HG03196 (cell line): Measurements from ENCODE around the gene DNMT3L.
"Not testable (repeated sequence)": the region's sequence is repeated elsewhere in the genome, so short reads cannot be mapped to it uniquely, and the experiment has no call there.

ENCODE experiments used
- ATAC-seq: cut with Tn5 transposase; IDR thresholded peaks from one replicate; pipeline ENCODE4 v1.9.1; 2021; ENCODE audit not compliant: unreplicated experiment

Gene DNMT3L

GRCh38 chr21:44295163-44295573 is 33.5 kb upstream of the DNMT3L start:
- no peak for ATAC-seq

DNA sequence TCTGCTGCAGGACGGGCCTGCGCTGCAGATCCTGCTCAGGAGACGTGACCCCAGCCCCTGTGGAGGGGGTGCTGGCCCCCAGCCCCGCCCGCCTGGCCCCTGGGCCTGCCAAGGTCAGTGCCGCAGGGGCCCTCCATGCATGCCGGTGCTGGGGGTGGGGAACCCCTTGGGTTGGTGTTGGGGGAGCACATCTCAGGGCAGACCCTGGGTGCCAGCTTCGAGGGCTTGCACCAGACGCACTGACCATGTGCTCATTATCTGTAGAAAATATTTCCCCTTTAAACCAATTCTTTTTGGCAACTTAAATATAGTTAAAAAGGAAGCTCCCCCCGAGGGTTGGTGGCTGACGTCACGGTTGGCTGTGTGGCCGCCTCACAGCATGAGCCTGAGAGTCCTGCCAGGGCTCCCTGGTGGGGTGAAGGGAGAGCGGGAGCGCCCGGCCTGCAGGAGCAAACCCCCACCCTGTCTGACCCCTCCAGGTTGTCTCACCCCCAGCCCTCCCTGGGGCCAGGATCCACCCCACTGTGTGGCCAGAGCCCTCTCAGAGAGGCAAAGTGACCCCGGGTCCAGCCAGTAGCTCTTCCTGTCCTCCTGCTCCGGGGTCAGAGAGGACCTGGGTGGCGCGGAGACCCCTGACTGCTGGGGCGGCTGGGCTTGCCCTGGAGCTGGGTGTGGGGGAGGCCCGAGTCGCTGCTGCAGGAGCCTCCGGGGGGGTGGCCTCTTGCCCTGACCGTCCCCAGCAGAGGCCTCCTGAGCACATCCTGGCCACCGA is 32.9 kb upstream of the DNMT3L start:
- ATAC-seq = no peak

- ATAC-seq = no peak
Measured at GRCh38 chr21:44293551-44294231, 32.0 kb upstream of the DNMT3L start.

- ATAC-seq = no peak
Measured at GRCh38 chr21:44292812-44293195, 31.1 kb upstream of the DNMT3L start.

- no peak for ATAC-seq
Measured at GRCh38 chr21:44291936-44292811, 30.5 kb upstream of the DNMT3L start.

- no peak for ATAC-seq
Measured at GRCh38 chr21:44291078-44291935, 29.6 kb upstream of the DNMT3L start.

DNA sequence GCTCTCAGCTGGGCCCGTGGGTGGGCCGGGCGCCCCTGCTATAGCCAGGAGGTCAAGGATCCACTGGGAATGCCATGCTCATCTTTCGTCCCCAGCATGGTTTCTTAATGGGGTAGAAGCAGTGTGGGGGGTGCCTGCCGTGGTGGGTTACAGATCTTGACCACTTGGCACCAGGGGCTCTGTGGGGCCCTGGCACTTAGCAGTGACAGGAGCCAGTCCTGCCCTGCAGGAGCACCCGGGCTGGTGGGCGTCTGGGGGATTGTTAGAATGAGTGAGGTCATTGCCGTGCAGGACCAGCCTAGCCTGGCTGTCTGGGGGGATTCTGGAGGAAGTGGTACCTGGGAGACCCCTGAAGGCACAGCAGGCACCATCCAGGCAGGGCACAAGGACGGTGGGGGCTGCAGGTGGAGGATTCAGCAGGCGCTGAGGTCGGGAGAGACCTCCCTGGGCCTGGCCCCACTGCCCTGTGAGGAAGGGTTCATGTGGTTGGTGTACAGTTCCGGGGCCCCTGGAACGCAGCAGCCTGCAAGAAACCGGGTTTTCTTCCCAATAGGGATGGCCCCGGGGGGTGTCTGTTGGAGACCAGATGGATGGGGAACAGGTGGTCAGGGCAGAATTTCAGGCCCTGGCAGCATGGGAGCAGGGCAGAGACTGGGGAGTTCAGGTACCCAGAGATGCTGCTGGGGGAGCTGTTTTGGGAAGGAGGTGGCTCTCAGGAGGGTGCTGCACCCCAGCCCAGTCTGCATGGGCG is 28.8 kb upstream of the DNMT3L start:
- no peak for ATAC-seq

GRCh38 chr21:44289381-44290010 is 27.8 kb upstream of the DNMT3L start:
- ATAC-seq = no peak

GRCh38 chr21:44288251-44289110 is 26.8 kb upstream of the DNMT3L start:
- no peak for ATAC-seq

DNA sequence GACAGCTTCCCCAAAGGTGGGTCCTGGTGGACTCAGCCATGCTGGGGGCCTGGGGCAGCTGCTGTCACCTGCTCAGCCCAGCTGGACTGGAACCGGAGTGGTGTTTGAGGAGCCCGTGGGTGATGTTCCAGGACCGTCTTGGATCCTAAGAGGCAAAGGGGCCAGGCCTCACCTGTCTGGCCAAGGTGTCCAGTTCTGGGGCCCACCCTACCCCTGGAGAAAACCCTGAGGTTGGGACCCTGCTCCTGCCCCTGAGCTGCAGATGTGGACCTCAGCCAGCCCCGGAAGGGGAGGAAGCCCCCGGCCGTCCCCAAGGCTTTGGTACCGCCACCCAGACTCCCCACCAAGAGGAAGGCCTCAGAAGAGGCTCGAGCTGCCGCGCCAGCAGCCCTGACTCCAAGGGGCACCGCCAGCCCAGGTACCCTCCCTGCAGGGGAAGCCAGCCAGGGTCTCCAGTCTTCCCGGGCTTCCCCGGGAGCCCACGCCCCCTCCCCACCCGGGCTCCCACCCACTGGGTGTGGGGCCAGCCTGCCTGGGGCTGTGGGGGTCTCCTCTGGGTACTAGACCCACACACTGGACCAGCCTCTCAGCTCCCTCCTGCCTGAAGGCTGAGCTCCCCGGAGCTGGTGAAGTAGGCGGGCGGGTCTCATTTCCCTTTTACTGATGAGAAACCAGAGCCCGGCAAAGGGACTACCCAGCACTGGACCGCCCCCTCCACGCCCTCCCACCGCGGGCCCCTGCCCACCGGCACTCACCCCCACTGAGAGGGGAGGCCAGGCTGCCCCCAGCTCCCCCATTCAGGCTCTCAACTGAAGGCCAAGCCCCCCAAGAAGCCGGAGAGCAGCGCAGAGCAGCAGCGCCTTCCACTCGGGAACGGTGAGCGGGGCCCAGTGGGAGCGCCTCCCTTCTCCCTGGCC is 25.3 kb upstream of the DNMT3L start:
- no peak for ATAC-seq

DNA sequence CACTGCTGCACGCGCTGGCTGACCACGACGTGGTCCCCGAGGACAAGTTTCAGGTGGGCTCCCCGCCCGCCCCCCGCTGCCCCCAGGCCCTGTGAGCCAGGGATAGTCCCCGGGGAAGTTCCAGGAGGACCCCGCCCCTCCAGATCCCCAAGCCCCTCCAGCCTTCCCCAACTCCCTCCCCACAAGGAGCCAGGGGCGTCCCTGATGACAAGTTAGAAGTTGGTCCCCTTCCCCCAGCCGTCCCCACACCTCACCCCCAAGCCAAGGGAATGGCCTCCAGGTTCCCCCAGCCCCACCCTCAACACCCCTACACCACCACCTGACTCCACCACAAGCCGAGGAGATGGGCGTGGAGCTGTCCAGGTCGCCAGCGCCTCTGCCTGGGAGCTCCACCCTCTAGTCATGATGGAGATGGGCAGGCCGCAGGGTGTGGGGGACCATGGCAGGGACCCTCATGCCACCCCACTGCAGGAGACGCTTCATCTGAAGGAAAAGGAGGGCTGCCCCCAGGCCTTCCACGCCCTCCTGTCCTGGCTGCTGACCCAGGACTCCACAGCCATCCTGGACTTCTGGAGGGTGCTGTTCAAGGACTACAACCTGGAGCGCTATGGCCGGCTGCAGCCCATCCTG is 24.5 kb upstream of the DNMT3L start:
- ATAC-seq = no peak

- no peak for ATAC-seq
Measured at GRCh38 chr21:44285138-44285992, 23.7 kb upstream of the DNMT3L start, which contains the start of gene AIRE. AIRE (plus strand) TSS chr21:44285876; CDS start chr21:44286007, 131 bp downstream.

- ATAC-seq = no peak
Measured at GRCh38 chr21:44283948-44284347, 22.3 kb upstream of the DNMT3L start.

DNA sequence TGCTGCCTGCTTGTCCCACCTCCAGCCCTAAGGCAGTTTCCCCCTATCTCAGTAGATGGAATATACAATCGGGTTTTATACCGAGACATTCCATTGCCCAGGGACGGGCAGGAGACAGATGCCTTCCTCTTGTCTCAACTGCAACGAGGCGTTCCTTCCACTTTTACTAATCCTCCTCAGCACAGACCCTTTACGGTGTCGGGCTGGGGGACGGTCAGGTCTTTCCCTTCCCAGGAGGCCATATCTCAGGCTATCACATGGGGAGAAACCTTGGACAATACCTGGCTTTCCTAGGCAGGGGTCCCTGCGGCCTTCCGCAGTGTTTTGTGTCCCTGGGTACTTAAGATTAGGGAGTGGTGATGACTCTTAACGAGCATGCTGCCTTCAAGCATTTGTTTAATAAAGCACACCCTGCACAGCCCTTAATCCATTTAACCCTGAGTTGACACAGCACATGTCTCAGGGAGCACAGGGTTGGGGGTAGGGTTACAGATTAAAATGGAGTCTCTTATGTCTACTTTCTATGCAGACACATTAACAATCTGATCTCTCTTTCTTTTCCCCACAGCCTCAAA is 21.6 kb upstream of the DNMT3L start:
- ATAC-seq = not testable (repeated sequence)

GRCh38 chr21:44282370-44282769 is 20.7 kb upstream of the DNMT3L start:
- no peak for ATAC-seq

GRCh38 chr21:44281801-44282200 is 20.1 kb upstream of the DNMT3L start:
- no peak for ATAC-seq
